Measurements from ENCODE around the gene ACR.

- TF ChIP-seq CTCF (conservative IDR thresholded peaks at IDR 0.05; ENCODE audit: low read depth, low read length) (no peak), EZH2 (IDR thresholded peaks at IDR 0.05; ENCODE audit: borderline replicate concordance, low read depth, low read length, poor library complexity, severe bottlenecking) (no peak)
Observed at GRCh38 chr22:50729391-50730012, 8.5 kb upstream of the ACR start.
